HG02973 (cell line): ENCODE data around the gene MPIG6B.

Source experiments
- ATAC-seq: cut with Tn5 transposase; IDR thresholded peaks from one replicate; pipeline ENCODE4 v1.9.1; 2021; ENCODE audit warnings: moderate library complexity; ENCODE audit not compliant: unreplicated experiment

MPIG6B gene

GRCh38 chr6:31765559-31765909 is 42.4 kb downstream of the MPIG6B start:
- no peak for ATAC-seq

DNA sequence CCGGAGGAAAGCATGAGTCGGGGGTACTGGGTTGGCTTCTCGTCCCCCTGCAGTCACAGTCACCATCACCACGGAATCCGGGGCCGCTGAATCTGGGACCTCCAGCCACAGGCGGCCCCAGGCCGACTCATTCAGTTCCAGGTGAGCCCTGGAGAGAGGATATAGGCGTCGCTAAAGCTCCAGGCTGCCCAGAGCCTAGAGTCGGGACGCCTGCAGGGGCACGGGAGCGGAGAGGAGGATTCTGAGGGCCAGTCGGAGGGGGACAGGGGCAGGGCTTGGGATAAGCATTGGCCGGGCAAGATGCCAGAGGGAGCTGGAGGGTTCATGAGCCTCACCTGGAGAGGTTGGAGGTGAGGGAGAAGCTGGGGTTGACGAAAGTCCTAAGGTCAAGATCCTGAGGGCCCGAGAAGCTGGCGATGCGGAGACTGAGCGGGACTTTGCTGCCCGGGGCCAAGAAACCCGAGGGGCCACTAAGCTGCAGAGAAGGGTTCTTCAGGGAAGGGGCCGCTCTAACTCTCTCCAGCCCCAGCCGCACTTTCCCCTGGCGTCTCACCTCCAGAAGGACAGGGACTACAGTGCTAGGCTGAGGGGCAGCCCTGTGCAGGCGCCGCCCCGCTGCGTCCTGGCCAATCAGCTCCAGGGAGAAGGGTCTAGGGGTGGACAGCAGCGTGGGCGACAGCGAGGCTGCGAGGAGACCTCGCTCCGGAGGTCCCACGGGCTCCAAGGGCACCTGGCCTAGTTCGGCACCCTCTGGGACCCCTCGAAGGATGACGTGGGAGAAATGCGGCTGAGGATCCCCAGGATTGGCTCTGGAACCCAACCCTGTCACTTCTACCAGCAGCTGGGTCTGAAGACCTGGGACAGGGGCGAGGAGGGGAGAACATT is 43.0 kb downstream of the MPIG6B start:
- ATAC-seq, result no peak

DNA sequence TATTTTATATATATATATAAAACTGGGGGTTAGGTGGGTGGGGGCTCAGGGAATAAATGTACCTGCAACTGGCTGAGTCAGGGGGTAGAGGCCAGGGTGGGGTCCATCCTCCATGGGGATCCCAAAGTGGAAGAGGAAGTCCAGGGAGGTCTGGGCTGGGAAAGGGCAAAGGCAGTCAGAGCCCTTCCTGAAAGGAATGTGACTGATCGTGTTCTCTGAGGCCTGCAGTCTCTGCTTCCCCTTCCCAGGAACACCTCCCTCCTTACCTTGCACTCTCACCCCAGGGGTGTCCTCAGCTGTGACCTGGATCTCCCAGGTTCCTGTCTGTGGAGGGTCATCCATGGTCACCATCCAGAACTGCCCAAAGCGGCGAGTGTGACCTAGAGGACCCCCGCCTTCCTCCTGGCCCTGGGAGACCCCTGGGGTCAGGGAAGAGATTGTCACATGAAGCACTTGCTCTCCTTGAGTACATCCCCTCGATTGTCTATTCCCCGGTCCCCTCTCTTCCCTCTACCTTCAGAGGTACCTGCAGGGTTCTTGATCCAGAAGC is 44.0 kb downstream of the MPIG6B start:
- ATAC-seq, result no peak

DNA sequence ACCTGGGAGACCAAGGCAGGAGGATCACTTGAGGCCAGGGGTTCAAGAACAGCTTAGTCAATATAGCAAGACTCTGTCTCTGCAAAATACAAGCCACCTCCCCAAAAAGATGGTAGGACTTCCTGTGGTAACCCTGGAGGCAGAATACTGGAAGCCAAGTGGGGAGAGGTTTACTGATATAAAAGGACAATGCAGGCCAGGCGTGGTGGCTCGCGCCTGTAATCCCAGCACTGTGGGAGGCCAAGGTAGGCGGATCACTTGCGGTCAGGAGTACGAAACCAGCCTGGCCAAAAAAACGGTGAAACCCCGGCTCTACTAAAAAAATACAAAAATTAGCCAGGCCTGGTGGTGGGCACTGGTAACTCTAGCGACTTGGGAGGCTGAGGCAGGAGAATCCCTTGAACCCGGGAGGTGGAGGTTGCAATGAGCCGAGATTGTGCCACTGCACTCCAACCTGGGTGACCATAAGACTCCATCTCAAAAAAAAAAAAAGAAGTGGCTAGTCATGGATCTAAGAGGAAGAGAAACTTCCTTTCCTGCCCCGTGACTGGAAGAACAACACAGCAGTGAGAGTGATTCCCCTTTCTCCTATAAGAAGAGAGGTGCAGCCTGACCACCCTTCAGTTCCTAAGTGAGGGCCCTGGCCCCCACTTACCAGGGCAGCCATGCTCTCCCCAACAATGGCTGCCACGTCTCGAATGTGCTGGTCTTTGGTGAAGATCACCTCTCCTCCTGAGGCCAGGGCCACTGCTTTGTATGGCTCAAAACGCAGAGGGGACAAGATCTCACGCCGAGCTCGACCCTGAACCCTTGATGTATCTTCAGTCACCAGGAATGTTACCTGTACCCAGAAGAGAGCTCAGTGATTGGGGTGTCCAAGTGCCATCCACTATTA is 45.4 kb downstream of the MPIG6B start:
- ATAC-seq, result no peak

- ATAC-seq, result no peak
Observed at GRCh38 chr6:31769684-31770371, 46.7 kb downstream of the MPIG6B start.

DNA sequence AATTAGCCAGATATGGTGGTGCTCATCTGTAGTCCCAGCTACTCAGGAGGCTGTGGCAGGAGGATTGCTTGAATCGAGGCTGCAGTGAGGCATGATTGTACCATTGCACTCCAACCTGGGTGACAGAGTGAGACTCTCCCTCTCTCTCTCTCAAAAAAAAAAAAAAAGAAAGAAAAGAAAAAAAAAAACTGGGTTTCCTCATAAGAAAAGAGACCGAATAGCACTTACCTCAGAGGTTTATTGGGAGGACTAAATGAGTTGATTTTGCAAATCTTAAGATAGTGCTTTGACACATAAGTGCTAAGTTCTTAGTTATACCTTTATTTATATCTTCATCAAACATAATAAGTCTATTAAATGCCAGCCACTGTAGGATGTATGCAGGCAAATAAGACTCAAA is 47.7 kb downstream of the MPIG6B start:
- no peak for ATAC-seq

- no peak for ATAC-seq
Observed at GRCh38 chr6:31771992-31772358, 48.8 kb downstream of the MPIG6B start.

DNA sequence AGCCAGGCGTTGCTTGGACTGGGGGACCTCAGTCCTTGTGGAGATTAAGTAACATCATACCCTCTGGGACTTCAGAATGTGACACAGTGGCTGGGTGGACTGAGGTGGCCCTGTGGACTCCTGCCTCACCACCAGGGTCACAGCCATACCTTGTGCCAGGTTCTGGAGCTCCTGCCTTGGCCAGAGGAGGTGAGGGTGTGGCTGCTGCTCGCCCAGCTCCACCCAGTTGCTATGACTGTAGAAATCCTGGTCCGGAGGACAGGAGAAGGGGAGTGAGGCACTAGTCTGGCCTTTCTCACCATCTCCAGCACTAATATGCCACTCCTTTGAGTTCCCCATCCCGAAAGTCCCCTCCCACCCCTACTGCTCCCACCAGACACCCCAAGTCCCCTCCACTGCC is 52.0 kb downstream of the MPIG6B start:
- no peak for ATAC-seq

DNA sequence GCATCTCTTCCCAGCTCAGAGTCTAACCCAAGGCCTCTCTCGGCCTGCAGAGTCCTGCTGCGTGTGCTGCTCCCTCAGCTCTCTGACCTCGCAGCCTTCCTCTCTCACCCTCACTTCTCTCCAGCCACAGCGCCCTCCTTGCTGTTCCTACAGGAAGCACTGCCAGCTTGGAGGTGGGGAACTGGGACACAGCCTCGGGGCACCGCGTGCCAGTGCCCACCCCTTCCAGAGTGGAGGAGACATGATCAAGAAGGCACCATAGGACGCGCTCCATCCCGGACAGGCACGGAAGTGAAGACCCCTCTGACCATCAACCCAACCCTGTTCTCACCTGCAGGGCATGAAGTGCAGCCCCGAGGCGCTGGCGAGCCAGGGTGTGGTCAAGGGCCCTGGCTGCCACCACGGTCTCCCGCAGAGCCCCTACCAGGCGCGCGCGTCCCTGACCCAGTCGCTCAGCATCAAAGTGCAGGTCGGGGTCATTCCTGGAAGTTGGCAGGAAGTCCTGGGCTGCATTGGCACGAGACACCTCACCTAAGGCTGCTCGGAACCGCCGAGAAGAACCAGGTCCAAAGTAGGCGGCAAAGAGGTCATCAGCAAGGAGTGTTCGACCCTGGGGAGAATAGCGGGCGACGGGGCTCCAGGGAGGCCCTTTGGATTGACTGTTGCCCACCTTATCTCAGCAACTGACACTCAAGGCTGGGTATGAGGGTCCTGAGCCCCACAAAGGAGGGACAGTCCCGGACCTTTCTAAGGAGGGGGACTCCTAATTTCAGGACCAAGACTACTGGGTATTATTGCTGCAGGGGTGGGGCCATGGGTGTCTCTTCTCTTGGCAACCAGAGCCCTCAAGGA is 52.7 kb downstream of the MPIG6B start:
- ATAC-seq, result no peak
